Measurements from ENCODE around the gene CRK. TPM values are rescaled to one million over a fixed set of nuclear protein-coding genes. Genes with fewer than 3 reads are reported as not detected.

The CRK gene
- total and polyA plus RNA-seq, 10 of the 15 experiments (the other 5 are each of a cell fraction or from before 2014, with no cell fraction given) = 11.1 to 23.8 (median 20.5) TPM

GRCh38 chr17:1464186-1464585, 8.2 kb upstream of the CRK start (continued):
- TF ChIP-seq HSF1 (IDR thresholded peaks at IDR 0.05; ENCODE audit: low read depth, low read length) (no peak), CHD2 (IDR thresholded peaks at IDR 0.05; ENCODE audit: borderline replicate concordance, low read depth, low read length) (no peak), CREB1 (IDR thresholded peaks at IDR 0.05; ENCODE audit: low read depth) (no peak), GABPA (IDR thresholded peaks at IDR 0.05; ENCODE audit: low read depth) (no peak), ZNF207 (IDR thresholded peaks at IDR 0.05; ENCODE audit: borderline replicate concordance) (no peak), SIX5 (IDR thresholded peaks at IDR 0.05; ENCODE audit: low read depth, low read length, severe bottlenecking) (no peak)

GRCh38 chr17:1462164-1463112, 6.4 kb upstream of the CRK start:
- WGBS (ENCODE audit: insufficient coverage, insufficient replicate concordance, low lambda C conversion rate, missing lambda C conversion rate) = 83% methylated on average over 31 of the region's 33 CpGs
- ChIA-PET RAD21 (ENCODE audit: unreplicated experiment) (interaction anchor here (0.6 to 1.3 kb wide), 4 partner anchors 12 to 97 kb away, joined by 3 to 5 read pairs (median 4); no protein-coding TSS in a partner anchor), SMC1A (ENCODE audit: uncharacterized antibody, unreplicated experiment) (interaction anchor here (1.0 to 1.3 kb wide), 6 partner anchors 11 to 100 kb away, joined by 3 to 7 read pairs (median 3); no protein-coding TSS in a partner anchor)

More at GRCh38 chr17:1462164-1463112, 6.4 kb upstream of the CRK start:
- TF ChIP-seq IRF5 (IDR thresholded peaks at IDR 0.05; ENCODE audit: borderline replicate concordance) = no peak
- TF ChIP-seq PKNOX1 (IDR thresholded peaks at IDR 0.05) = 0 out of 2 replicates have a peak, but pooled peaks have one; percentile 44
- H3K9ac ChIP-seq (ENCODE audit: control insufficient read depth, insufficient read depth, low read length) = no peak overlapping the region
- no peaks in the 10 kb centered on the region for H4K20me1 ChIP-seq (ENCODE audit: control insufficient read depth, insufficient read depth)
- ChIA-PET POLR2A (interaction anchor here (0.6 to 2.1 kb wide), 4 partner anchors 12 to 97 kb away, joined by 3 to 11 read pairs (median 4); no protein-coding TSS in a partner anchor), CTCF (interaction anchor here (0.6 to 1.3 kb wide), 6 partner anchors 11 to 126 kb away, joined by 3 to 8 read pairs (median 4); no protein-coding TSS in a partner anchor)
- in situ Hi-C loops (cut with MboI) = no loop called here
- H3K4me3 ChIP-seq = no peak overlapping the region; the same call in 1 of the 2 replicates
- H3K9me3 ChIP-seq (replicated peaks; ENCODE audit: control insufficient read depth, insufficient read depth, low read length) = no peaks in the 10 kb centered on the region
- no peak overlapping the region for H2AFZ ChIP-seq (ENCODE audit: control insufficient read depth, low read depth, low read length)
- FAIRE-seq (no peak), ATAC-seq (no peak), DNase-seq (ENCODE audit: low read depth, low spot score) (no peak)
- no peaks in the 10 kb centered on the region for H3K79me2 ChIP-seq (ENCODE audit: control insufficient read depth, insufficient read depth, low read length)
- H3K4me2 ChIP-seq (ENCODE audit: control insufficient read depth, insufficient read depth) = peak overlapping the region; percentile 61; the same call in 1 of the 2 replicates
- no peaks in the 10 kb centered on the region; a peak in 2 of 4 replicates for H3K36me3 ChIP-seq (ENCODE audit: control insufficient read depth in 2 of 2, insufficient read depth in 2 of 2, low read length in 1 of 2)
- H3K4me1 ChIP-seq (ENCODE audit: control insufficient read depth, insufficient read depth, low read length) = peaks cover 16% of the 10 kb centered on the region
- H3K27me3 ChIP-seq (replicated peaks in 1 of 2; ENCODE audit: control insufficient read depth in 2 of 2, insufficient read depth in 2 of 2, low read length in 1 of 2) = no peaks in the 10 kb centered on the region
- H3K27ac ChIP-seq (ENCODE audit: control insufficient read depth, insufficient read depth) = no peak overlapping the region
- no TSS peak for BruUV-seq (replicated peaks)
- intact Hi-C loops (cut with micrococcal nuclease; ENCODE audit: unreplicated experiment) = no loop called here
